ENCODE results near the gene SORCS3. TPM values are rescaled to one million over a fixed set of nuclear protein-coding genes. Genes with fewer than 3 reads are reported as not detected.

The SORCS3 gene
- total and polyA plus RNA-seq, 2 of the 13 experiments (the other 11 are each of a cell fraction or from before 2014, with no cell fraction given), result 0.07 TPM; not detected in 1

GRCh38 chr10:105161149-105161548 is 520.1 kb downstream of the SORCS3 start:
- 64% methylated on average over 4 of the region's 4 CpGs for WGBS (ENCODE audit: low lambda C conversion rate)
- Histone ChIP-seq H3K27ac (ENCODE audit: extremely low read length, insufficient read depth, low read length) (no peak overlapping the region), H3K9ac (ENCODE audit: insufficient read depth, low read depth, low read length) (no peak overlapping the region), H3K36me3 (replicated peaks in 1 of 2; ENCODE audit: control insufficient read depth in 1 of 2, insufficient read depth in 2 of 2, low read length in 2 of 2) (no peaks in the 10 kb centered on the region), H3K79me2 (ENCODE audit: insufficient read depth, low read length) (no peaks in the 10 kb centered on the region), H2AFZ (ENCODE audit: low read length) (no peak overlapping the region), H3K4me1 (ENCODE audit: insufficient read depth, low read length) (peaks cover 31% of the 10 kb centered on the region), H4K20me1 (ENCODE audit: insufficient read depth, low read length) (no peaks in the 10 kb centered on the region), H3K27me3 (ENCODE audit: control insufficient read depth in 1 of 2, insufficient read depth in 2 of 2, low read length in 2 of 2) (no peaks in the 10 kb centered on the region), H3K9me3 (ENCODE audit: low read length) (peaks cover 69% of the 10 kb centered on the region), H3K4me2 (ENCODE audit: low read depth, low read length) (no peak overlapping the region), H3K4me3 (replicated peaks in 1 of 3; ENCODE audit: insufficient read depth in 1 of 3, low read depth in 2 of 3, low read length in 3 of 3) (no peak overlapping the region)
- ChIA-PET POLR2A (no interaction called here), CTCF (ENCODE audit: low intra/inter-chr PET ratio, low total read pairs) (no interaction called here)
- no peak for FAIRE-seq
- in situ Hi-C loops (cut with HindIII; ENCODE audit: extremely low pct_ligation_motif_present, low pct_unique_long_range_greater_than_20kb), result no loop called here
- no peak for TF ChIP-seq ZNF775 (CRISPR knock-in tag; IDR thresholded peaks at IDR 0.05; ENCODE audit: borderline replicate concordance)
- no peak for TF ChIP-seq MATR3 (CRISPR knock-in tag; IDR thresholded peaks at IDR 0.05)
- TF ChIP-seq CEBPZ (IDR thresholded peaks at IDR 0.05; ENCODE audit: low read length), result no peak
- no peak for TF ChIP-seq ZNF567 (CRISPR knock-in tag; IDR thresholded peaks at IDR 0.05; ENCODE audit: borderline replicate concordance)
- no peak for TF ChIP-seq THRA (CRISPR knock-in tag; IDR thresholded peaks at IDR 0.05; ENCODE audit: borderline replicate concordance)
- TF ChIP-seq ATF7 (IDR thresholded peaks at IDR 0.05), result peak; percentile 90
- TF ChIP-seq ATF7 (CRISPR knock-in tag; IDR thresholded peaks at IDR 0.05), result no peak
- TF ChIP-seq ATF5 (CRISPR knock-in tag; IDR thresholded peaks at IDR 0.05; ENCODE audit: low read depth), result no peak
- TF ChIP-seq NFRKB (IDR thresholded peaks at IDR 0.05), result no peak
- TF ChIP-seq TAF15 (IDR thresholded peaks at IDR 0.05; ENCODE audit: low read depth, low read length, poor library complexity, severe bottlenecking), result no peak
- no peak for TF ChIP-seq USF2 (IDR thresholded peaks at IDR 0.05; ENCODE audit: low read depth, low read length)
- TF ChIP-seq USF2 (CRISPR knock-in tag; IDR thresholded peaks at IDR 0.05; ENCODE audit: borderline replicate concordance), result no peak
- TF ChIP-seq AGO2 (optimal IDR thresholded peaks at IDR 0.05; ENCODE audit: low read depth, low read length), result no peak
- TF ChIP-seq CREB1 (IDR thresholded peaks at IDR 0.05), result peak; percentile 86
- TF ChIP-seq CREB1 (CRISPR knock-in tag; IDR thresholded peaks at IDR 0.05), result no peak
- TF ChIP-seq DPF2 (CRISPR knock-in tag; IDR thresholded peaks at IDR 0.05; ENCODE audit: borderline replicate concordance, low read depth), result no peak
- no peak for TF ChIP-seq JUNB (CRISPR knock-in tag; IDR thresholded peaks at IDR 0.05; ENCODE audit: borderline replicate concordance)
- TF ChIP-seq CBX2 (IDR thresholded peaks at IDR 0.05; ENCODE audit: low read depth, low read length), result no peak
- TF ChIP-seq CBX2 (CRISPR knock-in tag; IDR thresholded peaks at IDR 0.05; ENCODE audit: low read depth), result no peak
- no TSS peak for BruUV-seq (replicated peaks)
- no peak for ATAC-seq
- intact Hi-C loops (cut with micrococcal nuclease; ENCODE audit: unreplicated experiment), result no loop called here
- no peak for DNase-seq (ENCODE audit: low spot score)

All from HepG2 (cell line).